T-helper 9 cell (primary cell): ENCODE results near the gene RUNX2.

Experiments used
- DNase-seq: peaks from one replicate; pipeline ENCODE4 v3.0.0-alpha.2; 2020

Gene RUNX2

DNA sequence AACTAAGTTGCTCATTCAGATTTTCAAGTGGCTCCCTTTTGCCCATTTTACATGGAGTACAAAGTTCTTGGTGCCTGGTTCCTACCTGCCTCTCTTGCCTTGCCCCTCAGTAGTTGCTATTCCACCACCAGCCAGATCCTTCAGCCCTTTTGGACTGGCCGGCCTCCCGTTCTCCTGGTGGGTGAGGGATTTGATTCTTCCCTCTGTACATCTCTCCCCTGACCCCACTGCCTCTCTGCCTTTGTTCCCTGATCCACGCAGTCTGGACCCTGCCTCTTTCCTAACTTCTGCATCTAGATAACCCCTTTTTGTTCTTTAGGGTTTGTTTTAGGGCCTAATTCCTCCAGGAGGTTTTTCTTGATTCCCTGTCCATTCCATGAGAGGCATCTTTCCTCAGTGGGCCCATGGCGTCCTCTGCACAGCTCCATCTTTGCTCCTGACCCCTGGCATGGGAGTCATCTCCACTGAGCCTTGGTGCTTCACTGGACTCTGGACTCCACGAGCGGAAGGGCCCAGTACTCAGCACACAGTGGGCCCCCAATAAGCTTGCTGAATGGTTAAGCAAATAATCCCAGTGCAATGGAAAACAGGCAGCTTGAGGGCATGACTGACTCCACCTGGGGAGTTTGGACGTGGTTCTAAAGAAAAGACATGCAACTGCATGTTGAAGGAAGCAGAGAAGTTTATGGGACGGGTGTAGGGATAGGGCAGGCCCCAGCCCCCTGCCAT, 358.9 kb downstream of the RUNX2 start:
- no peak for DNase-seq

DNA sequence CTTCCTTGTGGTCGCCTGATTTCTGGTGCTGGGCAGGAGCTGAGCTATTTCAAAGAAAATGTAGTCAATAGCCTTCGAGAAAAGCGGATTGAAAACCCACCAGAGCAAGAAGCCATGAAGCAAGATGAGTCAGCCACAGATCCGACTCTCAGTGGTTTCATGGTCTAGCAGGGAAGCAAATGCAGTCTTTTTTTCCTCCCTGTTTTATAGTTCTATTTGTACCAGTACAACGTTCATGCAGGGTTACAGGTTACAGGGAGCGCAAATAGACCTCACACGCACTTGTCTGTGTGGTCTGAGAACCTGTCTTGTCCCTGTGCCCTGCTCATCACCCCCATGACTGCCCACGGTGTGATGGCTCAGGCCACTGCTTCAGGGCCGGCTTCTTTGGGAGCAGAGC, 359.4 kb downstream of the RUNX2 start:
- no peak for DNase-seq

DNA sequence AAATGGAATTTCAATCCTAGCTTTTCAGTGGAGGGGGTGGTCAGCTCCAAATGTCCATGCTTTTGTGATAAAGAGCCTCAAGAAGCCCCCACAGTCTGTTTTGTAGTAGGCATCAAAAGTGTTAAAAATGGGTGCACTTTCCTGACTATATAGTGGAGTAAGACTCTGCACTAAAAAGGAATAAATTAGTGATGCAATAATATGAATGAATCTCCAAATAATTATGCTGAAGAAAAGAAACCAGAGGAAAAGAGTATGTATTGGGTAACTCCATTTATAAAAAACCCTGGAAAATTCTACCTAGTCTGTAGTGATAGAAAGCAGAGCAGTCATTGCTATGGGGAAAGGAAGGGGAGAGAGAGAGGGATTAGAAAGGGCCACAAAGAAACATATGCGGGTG, 360.1 kb downstream of the RUNX2 start:
- DNase-seq: no peak

DNA sequence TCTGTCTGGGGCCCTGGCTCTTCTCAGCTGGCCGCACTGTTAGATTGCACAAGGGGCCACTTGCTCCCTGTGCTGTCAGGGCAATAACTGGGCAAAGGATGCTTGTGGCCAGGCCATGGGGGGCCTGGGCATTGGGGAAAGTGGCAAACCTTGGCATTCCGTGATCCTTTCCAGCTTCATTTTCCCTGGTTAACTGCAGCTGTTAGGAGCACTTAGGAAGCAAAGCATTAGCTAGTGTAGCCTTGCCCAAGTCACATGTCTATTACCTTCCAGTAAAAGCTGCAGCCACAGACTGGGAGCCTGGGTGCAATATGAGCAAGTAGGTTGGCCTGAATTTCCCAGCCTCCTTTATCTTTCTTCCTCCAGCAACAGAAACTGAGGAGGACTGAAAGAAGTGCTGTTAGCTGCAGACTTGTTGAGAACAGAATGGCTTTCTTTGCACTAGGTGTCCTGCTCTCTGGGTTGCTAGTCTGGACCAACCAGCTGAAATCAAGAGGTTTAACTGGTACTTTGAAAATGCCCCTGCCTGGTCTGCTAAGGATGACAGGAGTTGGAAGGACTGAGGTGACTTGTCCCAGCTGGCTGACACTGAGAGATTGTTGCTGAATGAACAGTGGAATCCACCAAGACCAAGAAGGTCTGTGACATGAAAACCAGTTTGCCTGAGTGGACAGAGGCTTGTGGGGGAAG, 361.9 kb downstream of the RUNX2 start:
- no peak for DNase-seq

DNA sequence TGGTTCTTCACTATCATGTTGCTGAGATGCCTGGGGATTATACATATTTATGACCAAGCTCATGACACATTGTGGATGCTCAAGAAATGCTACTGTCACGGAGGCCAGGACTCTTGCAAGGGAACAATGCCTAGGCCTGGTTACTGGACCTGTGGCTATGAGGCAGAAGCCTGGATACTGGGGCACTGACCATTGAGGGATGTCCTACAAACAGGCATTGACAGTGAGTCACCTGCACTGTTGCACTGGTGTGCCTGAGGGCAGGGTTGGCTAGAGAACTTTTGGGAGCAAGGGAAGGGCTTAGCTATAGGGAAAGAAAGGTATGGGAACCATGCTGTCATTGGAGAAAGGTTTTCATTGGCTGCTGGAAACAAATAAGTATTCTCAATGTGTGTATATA, 362.7 kb downstream of the RUNX2 start:
- DNase-seq: no peak

DNA sequence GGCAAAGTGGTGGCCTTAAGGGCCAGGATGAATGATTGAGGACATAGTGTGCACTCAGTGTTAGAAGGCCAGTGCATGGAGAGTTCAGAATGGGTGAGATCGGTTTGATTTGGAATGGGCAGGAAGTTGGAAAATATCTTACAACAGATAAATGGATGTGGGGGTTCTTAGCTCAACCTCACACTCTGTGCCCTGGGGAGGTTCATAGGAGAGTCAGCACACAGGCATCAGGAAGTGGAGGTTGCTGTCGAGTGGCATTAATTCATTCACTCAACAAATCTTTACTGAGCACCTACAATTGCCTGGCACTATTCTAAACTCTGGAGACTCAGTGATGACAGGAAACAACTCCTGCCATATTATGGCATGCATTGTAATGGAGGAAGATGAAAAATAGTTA, 363.3 kb downstream of the RUNX2 start:
- no peak for DNase-seq

DNA sequence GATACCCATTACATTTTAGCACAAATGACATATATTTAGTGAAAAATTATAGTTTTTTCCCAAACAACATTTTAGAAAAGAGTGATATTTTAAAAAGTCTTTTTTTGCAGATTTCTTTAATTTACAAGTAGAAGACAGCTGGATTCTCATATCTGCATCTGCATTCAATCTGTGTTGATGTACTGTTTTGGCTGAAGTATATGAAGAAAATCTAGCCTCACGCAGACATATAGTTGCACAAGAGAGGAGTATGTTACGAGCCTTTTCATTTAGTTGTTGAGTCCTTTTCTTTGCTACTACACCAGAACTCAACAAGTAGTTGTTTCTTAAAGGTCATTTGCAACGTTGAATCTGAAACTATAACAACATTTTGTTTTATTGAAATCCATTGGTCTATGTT, 363.9 kb downstream of the RUNX2 start:
- DNase-seq: no peak

DNA sequence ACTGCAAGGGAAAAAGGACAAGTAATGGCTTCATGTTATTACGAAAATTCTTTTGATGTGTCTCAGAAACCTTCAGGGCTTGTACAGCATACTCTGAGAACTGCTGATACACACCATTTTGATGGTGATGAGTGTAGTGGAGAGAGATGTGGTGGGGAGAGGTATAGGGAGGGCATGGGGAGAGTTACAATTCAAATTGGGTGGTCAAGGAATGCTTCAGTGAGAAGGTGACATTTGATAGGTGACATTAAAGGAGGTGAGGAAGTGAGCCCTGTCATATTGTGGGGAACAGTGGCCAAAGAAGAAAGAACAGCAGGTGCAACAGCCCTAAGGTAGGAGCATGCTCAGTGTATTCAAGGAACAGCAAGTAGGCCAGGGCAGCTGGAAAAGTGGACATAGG, 368.6 kb downstream of the RUNX2 start:
- no peak for DNase-seq

DNA sequence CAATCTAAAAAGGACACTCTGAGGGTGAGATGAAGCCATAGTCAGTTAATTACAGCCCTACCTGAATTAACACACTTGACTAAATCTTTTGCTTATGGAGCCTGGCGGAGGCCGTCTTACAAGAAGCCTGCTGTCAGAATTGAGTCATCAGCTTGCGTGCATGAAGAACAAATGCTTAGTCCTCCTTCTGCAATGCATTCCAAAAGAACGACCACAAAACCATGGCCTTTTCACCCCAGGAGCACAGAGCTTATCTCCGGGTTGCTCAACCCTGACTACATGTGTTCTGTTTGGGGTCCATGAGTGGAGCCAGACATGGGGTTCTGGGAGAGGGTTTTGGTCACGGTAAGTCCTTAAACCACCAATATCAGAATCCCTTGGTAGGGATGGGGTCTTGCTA, 369.5 kb downstream of the RUNX2 start:
- DNase-seq: no peak

DNA sequence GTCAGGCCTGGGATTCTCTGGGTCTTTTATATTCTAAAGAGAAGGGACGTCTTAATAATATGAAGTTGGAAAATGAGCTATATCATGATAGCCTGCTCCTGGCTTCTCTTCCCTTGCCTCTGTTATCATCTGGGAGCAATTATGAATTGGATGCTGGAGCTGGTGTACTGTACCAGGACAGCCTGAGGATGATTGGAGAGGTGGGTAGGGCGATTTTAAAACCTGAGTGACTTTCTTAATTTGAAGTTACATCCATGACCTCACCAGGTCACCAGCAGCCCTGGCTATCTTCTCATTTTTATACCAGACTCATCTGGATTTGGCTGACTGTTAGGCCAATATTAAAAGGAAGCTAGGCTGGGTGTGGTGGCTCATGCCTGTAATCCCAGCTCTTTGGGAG, 369.9 kb downstream of the RUNX2 start:
- DNase-seq: no peak

DNA sequence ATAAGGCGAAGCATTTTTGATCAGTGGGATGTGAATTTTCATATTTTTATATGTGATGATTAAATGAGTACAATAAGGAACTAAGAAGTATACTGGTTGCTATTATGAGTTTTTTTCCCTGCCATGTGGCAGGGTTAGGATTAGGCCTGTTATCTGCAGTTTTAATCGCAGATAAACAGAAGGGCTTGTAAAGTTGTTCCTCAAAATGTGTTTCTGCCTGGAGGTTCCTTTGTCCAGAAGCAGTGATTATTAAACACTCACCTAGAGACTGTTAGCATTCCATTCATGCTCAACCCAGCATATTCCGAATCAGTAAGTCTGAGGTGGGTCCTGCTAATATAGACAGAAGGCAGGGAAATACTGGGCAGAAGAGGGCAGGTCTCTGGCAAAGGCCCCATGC, 371.5 kb downstream of the RUNX2 start:
- DNase-seq: no peak

DNA sequence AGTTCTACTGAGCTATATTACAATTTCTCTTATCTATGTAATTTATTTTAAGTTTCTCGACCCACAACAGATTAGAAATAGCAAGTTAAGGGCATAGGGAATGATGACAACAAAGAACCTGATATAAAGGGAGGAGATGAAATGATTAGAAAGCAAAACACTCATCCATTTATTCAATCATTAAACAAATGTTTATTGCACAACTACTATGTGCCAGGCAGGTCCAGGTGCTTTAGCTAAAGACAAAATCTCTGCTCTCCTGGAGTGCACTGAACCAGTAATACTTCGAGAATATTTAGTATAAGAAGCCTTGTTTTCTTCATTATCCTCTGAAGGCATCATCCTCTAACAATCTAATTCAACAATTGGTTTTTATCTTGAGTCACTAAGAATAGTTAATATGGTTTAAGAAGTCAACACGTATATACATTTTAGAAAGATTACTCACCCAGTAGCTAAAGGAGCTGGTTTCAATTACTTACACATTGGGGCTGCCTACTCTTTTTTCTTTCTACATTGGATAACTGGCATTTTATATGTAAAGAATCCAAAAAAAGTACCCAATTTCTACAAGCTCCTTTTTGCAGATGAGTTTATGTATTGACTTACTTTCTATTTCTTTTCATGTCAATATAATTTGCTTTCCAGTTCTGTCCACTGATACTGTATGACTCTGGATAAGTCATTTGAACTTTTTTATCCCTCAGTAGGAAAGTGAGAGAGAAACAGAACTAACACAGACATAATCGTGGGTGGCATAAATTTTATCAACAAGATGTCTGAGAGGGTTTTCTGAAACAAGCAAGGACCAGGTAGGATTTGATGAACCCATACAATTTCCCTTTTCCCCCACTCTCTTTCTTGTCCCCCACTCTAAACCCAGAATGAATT, 375.0 kb downstream of the RUNX2 start:
- no peak for DNase-seq

DNA sequence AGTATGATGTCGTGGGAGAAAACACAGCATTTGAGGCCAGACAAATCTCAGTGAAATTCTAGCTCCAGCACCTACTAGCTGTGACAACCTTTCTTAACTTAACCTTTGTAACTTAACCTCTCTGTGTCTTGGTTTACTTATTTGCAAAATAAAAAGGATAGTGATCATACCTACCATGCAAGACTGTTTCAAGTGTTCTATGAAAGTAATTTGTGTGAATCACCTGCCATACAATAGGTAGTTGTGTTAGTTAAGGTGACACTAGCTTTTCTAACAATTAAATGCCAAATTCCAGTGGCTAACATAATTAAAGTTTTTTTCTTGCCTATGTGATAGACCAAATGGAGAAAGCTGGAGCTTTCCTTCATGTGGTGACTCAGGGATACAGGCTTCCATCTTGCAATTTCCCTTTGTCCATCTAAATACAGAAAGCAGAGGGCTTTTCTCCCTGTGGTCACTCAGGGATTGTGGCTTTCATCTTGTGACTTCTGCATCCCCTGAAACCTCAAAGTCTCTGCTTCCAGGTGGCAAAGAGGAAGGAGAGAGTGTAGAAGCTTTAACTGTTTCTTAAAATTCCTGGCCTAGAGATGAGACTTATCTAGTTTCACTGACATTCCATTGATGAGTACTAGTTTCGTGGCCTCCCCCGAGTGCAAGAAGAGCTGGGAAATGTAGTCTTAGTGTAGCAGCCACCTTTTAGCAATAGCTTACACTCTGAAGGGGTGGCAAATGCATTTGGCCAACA, 376.1 kb downstream of the RUNX2 start:
- no peak for DNase-seq

DNA sequence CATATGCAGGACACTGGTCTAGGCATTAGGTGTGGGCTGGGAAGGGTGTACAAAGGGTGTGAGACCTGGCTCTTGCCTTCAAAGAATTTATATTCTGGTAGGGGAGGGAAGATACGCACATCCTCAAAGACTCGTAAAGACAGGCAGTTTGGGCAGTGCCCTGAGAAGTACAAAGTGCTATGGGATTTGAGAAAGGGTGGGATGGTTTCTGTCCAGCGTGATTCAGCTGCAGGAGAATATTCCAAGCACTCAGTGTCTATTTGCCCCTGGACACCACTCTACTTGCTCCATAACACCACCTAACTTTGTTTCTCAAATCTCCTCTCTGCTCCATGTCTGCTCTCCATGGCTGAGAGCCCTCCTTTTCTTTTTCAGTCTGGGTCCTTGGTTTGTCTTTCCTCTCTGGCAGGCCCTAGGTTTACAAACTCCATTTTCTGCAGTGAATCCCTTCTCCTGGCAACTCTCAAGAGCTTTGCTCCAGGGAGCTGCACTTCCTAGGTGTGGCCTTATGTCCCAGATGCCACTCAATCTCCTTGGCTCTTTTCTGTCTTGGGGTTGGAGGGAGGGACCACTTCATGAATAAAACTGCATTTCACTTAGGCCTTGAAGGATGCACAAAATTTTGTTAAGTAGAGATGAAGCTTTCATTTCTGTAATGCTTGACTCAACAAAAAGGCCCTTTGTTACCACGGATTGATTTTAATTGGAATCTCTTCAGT, 377.2 kb downstream of the RUNX2 start:
- DNase-seq: no peak

DNA sequence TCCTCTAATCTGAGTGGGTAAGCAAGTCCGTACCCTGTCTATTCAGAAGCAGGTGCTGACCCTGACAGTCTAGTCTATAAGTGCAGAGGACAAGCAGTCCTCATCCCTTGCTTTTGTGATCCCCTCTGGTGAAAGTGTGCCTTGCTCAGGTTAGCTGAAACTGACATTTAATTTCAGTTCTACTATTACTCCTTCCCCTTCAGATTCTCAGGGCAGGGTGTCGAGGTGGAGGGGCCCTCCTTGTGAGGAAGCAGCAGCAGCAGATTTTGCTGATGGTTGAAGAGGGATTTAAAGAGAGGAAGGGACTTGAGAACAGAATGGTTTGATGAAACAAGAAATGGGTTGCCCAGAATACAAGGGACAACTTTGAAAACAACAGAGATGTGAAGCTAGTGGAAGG, 378.2 kb downstream of the RUNX2 start:
- no peak for DNase-seq

DNA sequence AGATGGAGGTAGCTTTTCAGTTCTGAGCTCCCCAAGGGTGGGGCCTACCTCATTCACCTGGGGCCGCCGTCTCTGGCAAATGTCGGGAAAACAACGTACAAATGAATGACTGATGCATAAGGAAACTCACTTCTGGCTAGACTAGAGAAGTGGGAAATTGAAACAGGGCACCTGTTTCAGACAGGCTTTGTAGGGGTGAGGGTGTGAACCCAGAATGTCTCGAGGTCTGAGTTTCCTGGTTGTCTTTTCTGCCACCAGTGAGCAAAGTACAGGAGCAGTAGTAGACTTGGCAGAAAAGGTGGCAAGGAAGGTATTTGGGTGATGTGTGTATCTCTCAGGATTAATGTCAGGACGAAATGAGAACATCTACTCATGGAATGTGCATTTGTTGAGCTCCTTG, 379.0 kb downstream of the RUNX2 start:
- DNase-seq: no peak

DNA sequence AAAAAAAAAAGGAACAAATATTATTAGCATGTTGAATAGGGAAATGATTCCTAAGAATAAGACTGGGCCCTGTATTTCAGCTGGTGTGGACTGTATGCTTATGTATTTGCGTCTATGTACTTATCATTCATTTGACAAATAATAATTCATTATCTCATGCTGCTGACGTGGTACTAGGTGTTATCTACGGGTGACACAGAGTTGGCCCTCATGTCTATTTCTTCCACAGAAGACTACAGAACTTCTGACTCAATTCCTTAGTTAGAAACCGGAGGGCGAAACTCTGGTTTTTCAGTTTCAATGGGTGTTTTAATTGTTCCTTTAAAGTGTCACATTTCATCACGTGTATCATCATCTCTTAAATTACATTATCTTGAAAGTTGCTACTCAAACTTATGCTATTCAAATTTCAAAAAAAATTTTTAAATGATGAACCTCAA, 381.7 kb downstream of the RUNX2 start:
- no peak for DNase-seq

DNA sequence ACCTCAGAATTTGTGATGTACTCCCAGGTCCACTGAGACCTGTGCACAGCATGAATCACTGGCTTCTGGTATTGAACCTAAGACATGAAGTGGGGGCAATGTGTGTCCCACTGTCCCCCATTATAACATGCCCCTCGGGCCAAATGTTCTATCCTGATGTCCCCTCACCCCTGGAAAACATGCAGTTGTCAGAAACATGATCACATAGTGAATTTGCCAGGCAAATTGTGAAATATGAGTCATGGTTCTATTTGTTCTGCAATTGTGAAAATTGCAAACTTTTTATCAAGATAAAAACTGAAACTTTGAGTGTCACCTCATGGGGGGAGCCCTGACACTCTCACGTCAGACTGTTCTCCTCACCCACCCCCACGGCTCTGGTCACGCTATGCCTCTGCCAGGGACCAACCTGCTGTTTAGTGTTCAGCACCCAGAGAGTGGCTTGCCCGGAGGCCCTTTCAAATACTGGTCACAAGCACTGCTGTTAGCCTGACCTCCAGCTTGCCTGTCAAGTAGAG, 382.2 kb downstream of the RUNX2 start:
- DNase-seq: no peak

DNA sequence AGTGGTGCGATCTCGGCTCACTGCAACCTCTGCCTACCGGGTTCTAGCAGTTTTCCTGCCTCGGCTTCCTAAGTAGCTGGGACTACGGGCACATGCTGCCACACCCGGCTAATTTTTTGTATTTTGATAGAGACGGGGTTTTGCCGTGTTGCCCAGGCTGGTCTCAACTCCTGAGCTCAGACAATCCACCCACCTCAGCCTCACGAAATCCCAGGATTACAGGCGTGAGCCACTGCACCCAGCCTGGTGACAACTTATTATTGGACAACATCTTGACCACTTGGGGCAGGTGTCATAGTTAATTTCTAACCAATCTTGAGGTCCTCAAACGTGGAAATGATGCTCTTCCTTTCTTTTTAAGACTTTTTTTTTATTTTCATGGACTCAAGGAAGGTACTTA, 383.9 kb downstream of the RUNX2 start:
- no peak for DNase-seq

DNA sequence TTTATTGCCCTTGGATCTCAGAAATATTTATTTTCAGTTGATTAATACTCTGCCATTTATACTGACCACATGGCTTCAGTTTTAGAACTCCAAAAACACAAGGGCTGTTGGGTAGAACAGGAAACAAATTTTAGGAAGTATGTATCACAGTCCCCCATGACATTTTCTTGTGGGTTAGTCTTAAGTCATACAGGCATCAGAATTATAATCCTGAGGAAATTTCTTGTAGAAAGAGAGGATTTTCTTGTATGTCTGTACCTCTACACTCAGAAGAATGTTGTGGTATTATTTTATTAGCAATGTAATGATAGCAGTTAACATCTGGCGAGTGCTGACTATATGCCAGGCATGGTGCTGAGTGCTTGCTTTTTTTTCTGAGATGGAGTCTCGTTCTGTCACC, 384.7 kb downstream of the RUNX2 start:
- DNase-seq: no peak
